Kidney epithelial cell (primary cell): ENCODE data around the gene PPL. TPM values are rescaled to one million over a fixed set of nuclear protein-coding genes. Genes with fewer than 3 reads are reported as not detected.

ENCODE experiments used
- DNase-seq: peaks from one replicate; pipeline ENCODE4 v3.0.0-alpha.2; 2010; ENCODE audit warnings: low read depth
- H3K27me3 ChIP-seq: 2 replicates; pipeline ENCODE4 v1.6.0; 2011; ENCODE audit warnings: low read length; ENCODE audit not compliant: control insufficient read depth, insufficient read depth
- H3K36me3 ChIP-seq: 2 replicates; pipeline ENCODE4 v1.5.1; 2011; ENCODE audit warnings: low read length; ENCODE audit not compliant: control insufficient read depth, insufficient read depth
- H3K4me3 ChIP-seq: 2 replicates; pipeline ENCODE4 v1.5.1; 2011; ENCODE audit warnings: low read depth, mild to moderate bottlenecking, control low read depth, low read length
- total RNA-seq: library from RNA; depleted of rRNA; stranded (reverse); fragments of >200 nt; gene quantifications from 2 replicates; pipeline ENCODE4 v1.2.3, GENCODE V29; 2015
- TF ChIP-seq, protein P1 (sequence below): IDR thresholded peaks from 2 replicates; pipeline ENCODE4 v1.5.1; 2011; ENCODE audit warnings: mild to moderate bottlenecking, moderate library complexity, low read length, control low read depth, inconsistent platforms; ENCODE audit not compliant: insufficient read depth, poor library complexity, severe bottlenecking

PPL gene
- total RNA-seq, 1 donor from 2014 or later: 26.5 TPM

DNA sequence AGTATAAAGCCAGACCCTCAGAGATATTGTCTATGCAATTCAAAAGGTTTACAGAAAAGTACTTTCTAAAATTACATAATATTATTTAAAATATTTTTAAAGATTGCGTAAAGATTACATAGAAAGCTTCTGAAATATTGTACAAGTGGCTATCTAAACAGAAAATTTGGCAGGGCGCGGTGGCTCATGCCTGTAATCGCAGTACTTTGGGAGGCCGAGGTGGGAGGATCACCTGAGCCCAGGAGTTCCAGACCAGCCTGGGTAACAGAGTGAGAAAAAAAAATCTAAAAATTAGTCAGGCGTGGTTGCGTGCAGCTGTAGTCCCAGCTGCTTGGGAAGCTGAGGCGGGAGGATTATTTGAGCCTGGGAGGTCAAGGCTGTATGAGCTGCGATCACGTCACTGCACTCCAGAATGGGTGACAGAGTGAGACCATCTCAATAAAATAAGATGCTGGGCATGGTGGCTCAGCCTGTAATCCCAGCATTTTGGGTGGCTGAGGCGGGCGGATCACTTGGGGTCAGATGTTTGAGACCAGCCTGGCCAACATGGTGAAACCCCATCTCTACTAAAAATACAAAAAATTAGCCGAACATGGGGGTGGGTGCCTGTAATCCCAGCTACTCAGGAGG, 71.6 kb downstream of the PPL start:
- no peak overlapping the region for H3K4me3 ChIP-seq
- TF ChIP-seq, protein P1, sequence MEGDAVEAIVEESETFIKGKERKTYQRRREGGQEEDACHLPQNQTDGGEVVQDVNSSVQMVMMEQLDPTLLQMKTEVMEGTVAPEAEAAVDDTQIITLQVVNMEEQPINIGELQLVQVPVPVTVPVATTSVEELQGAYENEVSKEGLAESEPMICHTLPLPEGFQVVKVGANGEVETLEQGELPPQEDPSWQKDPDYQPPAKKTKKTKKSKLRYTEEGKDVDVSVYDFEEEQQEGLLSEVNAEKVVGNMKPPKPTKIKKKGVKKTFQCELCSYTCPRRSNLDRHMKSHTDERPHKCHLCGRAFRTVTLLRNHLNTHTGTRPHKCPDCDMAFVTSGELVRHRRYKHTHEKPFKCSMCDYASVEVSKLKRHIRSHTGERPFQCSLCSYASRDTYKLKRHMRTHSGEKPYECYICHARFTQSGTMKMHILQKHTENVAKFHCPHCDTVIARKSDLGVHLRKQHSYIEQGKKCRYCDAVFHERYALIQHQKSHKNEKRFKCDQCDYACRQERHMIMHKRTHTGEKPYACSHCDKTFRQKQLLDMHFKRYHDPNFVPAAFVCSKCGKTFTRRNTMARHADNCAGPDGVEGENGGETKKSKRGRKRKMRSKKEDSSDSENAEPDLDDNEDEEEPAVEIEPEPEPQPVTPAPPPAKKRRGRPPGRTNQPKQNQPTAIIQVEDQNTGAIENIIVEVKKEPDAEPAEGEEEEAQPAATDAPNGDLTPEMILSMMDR: no peak
- no peak for DNase-seq
- H3K36me3 ChIP-seq: peaks cover under 1% of the 10 kb centered on the region
- no peaks in the 10 kb centered on the region for H3K27me3 ChIP-seq

DNA sequence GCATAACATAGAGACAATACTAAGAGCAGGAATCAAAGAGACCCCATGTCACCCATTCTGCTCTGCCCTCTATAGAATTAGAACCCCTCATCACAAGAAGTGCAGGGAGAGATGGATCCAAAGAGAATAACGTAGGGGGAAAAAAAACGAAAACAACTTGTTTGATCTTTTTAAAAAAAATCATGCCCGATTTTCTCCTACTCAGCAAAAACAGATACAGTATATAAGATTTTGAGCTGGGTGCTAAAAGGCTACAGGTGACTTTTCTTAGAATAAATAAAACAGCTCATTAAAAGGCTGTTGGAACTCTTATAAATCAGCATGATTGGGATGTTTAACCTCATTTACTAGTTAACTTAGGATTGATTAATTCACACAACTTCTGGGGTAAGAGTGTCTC, 72.2 kb downstream of the PPL start:
- DNase-seq: no peak
- TF ChIP-seq, protein P1: no peak

DNA sequence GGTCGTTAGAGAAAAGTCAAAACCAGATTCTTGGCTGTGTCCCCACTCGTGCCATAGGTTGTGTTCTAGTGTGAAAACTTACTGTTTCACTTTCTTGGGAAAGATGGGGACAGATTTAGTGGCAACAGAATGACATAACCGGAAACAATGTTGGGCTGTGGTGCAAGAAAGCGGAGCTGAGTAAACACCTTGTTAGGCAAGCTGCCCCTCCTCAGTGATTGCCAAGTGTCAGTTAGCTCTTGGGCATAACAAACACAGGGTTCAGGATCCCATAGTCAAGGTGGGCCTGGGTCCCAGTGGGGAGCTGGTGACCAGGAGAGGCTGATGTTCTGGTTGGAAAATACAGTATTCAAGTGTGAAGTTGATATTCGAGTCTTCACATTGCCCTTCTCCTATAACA, 74.3 kb downstream of the PPL start:
- no peaks in the 10 kb centered on the region for H3K36me3 ChIP-seq
- H3K4me3 ChIP-seq: no peak overlapping the region
- no peak for DNase-seq
- no peaks in the 10 kb centered on the region for H3K27me3 ChIP-seq
- TF ChIP-seq, protein P1: no peak

More for the DNA sequence above, 72.2 kb downstream of the PPL start:
- Histone ChIP-seq H3K27me3 (no peaks in the 10 kb centered on the region), H3K36me3 (no peaks in the 10 kb centered on the region), H3K4me3 (no peak overlapping the region)

DNA sequence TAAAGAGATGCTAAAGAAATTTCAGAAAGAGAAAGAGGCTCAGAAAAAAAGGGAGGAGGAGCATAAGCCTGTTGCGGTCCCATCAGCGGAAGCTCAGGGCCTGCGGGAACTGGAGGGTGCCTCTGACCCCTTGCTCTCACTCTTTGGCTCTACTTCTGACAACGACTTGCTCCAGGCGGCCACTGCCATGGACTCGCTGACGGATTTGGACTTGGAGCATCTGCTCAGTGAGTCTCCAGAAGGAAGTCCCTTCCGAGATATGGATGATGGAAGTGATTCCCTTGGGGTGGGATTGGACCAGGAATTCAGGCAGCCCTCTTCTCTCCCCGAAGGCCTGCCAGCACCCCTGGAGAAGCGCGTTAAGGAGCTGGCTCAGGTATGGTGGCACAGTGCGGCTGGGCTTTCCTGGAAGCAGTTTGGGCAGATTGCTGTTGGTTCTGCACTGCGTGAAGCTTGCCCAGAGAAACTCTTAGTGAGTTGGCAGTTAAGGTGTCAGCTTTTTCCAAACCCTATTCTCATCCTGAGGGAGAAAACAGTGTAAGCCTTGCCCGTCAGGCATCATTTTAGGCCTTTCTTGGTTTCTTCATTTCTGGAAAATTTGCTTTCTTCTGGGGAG, 76.1 kb downstream of the PPL start:
- H3K27me3 ChIP-seq: no peaks in the 10 kb centered on the region
- no peaks in the 10 kb centered on the region for H3K36me3 ChIP-seq
- TF ChIP-seq, protein P1: no peak
- no peak overlapping the region for H3K4me3 ChIP-seq
- no peak for DNase-seq

DNA sequence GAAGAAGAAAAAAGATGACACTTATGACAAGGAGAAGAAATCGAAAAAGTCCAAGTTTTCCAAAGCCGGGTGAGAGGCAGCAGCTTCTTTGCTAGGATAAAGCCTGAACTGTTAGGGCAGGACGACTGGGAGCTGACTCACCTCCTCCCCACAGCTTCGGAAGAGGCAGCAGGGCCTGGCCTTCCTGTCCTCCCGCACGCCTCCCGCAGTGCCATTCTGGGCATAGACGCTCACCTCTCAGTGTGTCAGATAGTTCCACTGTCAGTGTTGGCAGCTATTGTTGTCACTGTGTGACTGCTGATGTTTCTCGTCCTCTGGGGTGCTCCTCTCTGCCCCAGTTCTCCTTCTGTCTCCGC, 77.1 kb downstream of the PPL start:
- TF ChIP-seq, protein P1: no peak
- Histone ChIP-seq H3K4me3 (no peak overlapping the region), H3K27me3 (no peaks in the 10 kb centered on the region), H3K36me3 (no peaks in the 10 kb centered on the region)
- no peak for DNase-seq
